Inflammatory macrophage (primary cell): Measurements from ENCODE around the gene S100A7.

Source experiments
- DNase-seq, 2 donors: peaks; one replicate each; pipeline ENCODE4 v3.0.0-alpha.2; 2020 to 2022
- total RNA-seq, 18 experiments: gene quantifications; one replicate each; lab custom pipeline; 2026; ENCODE audit warnings: mixed read lengths in 6 of 18, inconsistent platforms in 2 of 18; lab: John Stamatoyannopoulos, UW

Gene S100A7
- total RNA-seq: 0 to 0.05 (median 0) reads per million in 18 experiments

DNA sequence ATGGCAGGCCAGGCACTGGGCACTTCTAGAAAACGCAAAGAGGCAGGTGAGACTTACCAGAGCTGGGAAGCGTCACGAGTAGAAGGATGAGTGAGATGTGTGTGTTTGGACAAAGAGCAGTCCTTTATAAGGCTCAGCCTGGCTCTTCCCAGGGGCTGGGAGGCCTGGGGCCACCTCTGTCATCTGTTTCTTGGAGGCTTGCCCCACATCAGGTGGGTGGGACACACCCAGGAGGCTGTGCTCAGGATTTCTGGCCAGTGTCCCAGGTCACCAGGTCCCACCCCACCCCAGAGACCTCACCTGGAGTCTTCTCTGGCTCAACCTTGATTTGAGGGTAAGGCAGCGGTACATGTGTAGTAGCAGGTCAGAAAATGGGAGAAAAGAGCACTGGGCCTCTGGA, at the start of gene S100A7:
Gene S100A7, minus strand, starts transcription at position 101 of the 400 bp plus-strand sequence. CDS start 1,638 bp downstream, outside the sequence.
- no peak for DNase-seq

DNA sequence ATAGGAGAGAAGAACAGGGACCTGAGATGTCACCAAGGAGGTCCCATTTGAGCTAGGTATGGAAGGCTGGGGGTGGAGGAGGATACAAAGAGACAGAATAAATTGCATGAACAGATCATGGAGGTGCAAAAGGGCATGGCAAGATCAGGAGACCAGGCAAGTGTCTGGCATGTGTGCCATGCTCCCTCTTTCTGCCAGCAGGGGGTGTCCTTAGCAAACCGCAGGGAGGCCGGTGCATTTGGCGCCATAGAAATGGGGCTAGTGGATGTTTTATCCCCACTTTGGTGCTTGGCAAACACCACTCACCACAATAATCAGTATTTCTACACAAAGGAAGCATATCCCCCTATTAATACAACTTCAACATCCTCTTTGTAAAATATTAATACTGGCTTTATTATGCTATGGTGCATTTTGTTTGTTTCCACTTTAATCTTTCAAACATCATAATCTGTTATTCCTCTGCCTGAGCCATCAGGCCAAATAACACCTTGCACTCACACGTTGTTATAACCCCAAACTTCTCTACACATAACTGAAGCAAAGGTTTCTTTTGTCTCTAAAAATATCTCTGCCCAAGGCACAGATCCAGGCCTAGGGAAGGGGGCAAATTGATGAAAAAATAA, 49.4 kb upstream of the S100A7 start:
- DNase-seq: peak; percentile 49 to 54

DNA sequence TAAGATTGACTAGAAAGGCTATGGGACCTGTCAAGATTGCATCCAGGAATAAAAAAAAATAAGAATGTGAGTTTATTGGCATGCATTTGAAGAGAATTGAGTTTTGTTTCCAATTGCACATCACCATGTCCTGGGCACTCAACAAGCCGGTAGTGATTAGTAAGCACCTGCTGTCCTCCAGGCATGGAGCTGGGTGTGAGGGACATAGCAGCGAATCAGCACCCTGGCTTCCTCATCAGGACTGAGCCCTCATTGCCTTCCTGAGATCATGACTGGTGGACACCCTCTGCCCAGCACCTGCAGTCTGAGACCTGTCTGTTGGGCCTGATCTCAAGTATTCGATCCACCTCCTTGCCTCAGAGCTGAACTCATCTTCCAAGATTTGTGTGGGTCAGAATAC, 48.6 kb upstream of the S100A7 start:
- DNase-seq: no peak

DNA sequence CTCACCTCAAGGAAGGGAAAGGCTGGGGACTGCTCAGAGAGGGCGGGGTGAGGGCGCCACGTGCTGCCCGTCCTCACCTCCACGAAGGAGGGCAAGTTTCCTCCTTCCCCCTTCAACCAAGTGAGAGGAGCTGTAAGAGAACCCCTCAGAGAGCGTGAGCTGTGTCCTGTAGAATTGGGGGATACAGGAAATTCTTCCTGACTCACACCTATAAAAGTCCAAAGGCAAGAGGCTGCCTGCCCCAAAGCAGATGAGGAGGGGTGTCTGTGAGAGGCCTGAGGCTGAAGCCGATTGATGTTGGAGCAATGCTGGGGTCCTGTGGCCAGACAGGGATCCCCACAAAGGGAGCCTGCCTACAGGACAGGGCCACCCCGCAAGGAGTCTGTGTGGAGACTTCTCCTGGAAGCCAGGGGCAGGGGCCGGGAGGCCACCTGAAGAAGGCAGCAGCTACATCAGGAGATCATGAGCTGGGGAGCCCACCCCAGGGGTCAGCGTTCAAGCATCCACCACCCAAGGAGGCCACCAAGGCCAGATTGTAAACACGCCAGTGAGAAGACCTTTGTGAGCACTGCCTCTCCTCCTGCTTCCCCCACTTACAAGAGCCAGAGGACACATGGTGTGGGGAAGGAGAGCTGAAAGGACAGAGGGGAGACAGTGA, 47.6 kb upstream of the S100A7 start:
- DNase-seq: no peak

GRCh38 chr1:153506831-153507413, 46.5 kb upstream of the S100A7 start:
- no peak for DNase-seq

GRCh38 chr1:153506386-153506785, 45.9 kb upstream of the S100A7 start:
- DNase-seq: no peak

DNA sequence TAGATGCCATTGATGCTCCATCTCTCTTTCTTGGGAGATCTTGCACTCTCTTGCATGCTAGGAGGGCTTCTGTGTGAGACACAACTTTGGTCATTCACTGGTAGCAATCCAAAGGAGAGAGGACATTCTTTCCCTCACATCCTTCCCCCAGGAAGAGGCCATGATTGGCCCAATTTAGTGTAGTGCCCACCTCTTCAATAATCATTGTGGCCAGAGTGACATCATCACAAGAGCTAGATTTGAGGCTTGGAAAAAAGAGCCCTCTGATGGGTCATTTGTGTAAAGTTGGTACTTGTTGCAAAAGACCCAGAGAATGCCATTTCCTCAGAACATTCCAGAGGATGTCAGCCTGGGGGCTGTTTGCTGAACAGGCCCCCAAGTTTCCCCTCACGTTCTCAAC, 45.1 kb upstream of the S100A7 start:
- DNase-seq: no peak

GRCh38 chr1:153503766-153504165, 43.3 kb upstream of the S100A7 start:
- DNase-seq: no peak

DNA sequence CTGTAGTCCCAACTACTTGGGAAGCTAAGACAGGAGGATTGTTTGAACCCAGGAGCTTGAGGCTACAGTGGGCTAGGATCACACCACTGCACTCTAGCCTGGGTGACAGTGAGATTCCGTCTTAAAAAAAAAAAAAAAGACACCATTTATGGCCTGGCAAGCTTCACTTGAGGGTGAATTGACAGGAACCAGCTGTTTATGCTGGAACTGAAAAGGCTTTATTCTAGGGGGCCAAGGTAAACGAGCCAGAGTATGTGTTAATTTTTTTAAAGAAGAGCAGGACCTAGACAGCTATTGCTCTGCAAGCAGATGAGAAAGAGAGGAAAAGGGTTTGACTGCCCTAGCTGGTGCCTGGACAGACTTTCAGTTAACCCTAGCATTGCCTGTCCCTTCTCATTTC, 38.3 kb upstream of the S100A7 start:
- no peak for DNase-seq

DNA sequence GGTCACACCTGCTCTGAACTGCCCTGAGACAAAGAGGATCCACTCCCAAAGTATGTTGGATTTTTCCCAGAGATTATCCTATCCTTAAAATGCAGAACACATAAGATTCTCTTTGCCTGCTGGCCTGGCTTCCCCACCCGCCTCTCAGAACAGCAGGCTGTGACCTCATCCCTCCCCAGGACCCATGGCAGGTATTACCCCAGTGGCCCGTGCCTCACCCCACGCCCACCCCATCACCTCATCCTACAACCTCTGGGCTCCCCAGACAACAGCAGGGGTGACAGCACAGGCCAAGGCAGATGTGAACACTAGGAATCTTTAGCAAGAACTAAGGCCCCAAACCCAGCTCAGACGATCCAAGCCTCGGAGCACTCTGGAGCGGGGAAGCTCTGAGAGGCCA, 35.1 kb upstream of the S100A7 start:
- DNase-seq: no peak

DNA sequence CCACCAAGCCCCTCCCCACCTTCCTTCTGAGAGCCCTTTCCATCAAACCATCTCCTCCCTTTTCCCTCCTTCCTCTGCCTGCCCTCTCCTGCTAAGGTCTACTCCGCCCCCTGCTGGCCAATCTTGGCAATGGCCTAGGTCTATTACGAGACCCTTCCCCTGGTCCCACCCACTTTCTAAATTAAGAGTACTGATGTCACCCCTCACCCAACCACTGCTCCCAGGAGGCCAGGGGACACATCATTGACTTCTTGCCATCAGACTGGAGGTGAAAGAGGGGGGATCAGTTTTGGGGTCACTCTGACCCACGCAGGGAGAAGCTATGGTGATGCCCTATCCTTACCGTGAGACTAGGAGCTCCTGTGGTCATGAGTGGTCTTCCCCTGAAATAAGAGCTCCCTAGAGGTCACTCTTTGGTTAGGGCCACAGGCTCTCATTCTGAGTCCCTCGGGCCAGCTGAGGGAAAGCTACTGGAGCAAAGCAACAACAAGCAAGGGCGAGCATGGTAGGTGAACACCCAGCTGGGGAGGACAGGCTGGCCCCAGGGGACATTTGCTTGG, 34.6 kb upstream of the S100A7 start:
- DNase-seq: peak; percentile 48 to 57

GRCh38 chr1:153493343-153493960, 33.0 kb upstream of the S100A7 start:
- no peak for DNase-seq

DNA sequence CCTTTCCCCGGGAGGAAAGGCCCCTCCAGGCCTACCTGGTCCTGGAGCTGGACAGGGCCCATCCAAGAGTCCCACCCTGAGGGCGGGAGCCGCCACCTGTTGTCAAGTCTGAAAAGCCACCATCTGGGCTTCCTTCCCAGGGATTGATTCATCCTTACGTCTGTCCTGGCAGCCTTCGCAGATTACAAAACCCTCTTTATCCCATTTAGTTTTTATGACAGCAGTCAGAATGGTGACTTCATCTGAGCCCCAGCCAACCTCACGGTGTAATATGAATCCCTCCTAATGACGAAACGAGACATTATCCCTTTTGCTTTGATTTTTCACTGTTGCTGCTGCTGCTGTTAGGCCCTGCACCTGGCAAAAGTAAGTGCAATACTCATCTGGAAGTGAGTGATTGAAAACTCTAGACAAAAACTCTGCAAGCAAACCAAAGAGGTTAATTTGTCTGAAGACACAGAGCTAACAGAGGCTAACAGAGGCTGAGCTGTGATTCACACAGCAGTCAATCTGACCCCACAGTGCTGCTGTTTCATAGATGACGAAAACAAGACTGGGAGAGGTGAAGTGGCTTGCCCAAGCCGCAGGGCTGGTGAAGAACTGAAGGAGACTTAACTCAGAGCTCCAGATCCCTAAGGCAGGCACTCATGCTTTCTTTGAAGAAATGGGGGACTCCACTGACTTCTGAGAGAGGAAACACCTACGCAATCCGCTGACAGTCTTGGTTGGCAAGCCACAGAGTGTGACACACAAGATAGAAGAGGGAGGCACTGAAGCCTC, 30.0 kb upstream of the S100A7 start:
- peak; percentile 56 to 74 for DNase-seq

- DNase-seq: no peak
Observed at GRCh38 chr1:153488731-153489130, 28.3 kb upstream of the S100A7 start.

DNA sequence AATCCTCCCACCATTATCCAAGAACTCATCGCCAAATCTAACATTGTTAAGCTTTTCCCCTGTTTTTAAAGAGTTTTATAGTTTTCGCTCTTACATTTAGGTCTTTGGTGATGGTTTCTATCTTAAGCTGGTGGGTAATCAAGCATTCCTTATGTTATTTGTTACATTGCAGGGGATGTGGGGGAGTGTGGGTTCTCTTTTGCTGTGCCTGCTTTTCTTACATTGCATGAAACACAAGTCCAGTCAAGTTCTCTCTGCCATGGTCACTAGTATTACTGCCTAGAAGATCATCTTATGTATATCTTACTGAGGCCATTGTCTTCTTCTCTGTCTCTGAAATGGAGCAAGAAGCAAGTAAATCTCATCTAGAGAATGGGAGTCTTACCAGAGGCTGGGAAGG, 27.3 kb upstream of the S100A7 start:
- no peak for DNase-seq

GRCh38 chr1:153485863-153486262, 25.4 kb upstream of the S100A7 start:
- DNase-seq: no peak

DNA sequence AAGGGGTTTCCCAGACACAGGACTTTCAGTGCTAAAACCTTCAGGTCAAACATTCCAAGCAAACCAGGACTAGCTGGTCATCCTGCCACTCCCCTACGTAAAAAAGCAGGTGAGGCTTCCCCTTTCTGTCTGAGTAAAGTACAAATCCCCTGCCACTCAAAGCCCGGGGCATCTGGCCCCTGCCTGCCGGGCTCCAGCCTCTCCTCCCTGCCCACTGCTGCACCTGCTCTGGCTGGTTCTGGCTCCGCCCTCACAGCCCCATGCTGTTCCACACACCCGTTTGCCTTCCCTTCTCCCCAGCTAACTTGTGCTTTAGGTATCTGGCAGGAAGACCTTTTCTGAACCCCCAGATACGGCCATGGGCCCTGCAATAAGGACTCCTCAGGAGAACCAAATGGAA, 23.3 kb upstream of the S100A7 start:
- no peak for DNase-seq

DNA sequence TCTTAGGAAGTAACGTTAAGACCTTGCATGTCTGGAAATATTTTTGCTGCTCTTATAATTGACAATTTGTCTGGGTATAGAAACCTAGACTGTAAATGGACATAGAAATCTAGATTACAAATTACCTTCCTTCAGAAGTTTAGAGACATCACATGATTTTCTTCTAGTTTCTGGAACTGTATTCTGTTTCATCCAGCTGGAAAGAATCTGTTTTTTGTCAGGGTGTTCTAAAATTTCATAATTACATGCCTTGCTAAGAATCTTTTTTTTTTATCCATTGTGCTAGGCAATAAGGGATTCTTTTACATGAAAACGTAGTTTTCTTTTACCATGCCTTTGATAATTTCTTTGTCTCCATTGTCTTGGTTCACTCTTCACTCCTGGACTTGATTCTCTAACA, 20.7 kb upstream of the S100A7 start:
- no peak for DNase-seq

DNA sequence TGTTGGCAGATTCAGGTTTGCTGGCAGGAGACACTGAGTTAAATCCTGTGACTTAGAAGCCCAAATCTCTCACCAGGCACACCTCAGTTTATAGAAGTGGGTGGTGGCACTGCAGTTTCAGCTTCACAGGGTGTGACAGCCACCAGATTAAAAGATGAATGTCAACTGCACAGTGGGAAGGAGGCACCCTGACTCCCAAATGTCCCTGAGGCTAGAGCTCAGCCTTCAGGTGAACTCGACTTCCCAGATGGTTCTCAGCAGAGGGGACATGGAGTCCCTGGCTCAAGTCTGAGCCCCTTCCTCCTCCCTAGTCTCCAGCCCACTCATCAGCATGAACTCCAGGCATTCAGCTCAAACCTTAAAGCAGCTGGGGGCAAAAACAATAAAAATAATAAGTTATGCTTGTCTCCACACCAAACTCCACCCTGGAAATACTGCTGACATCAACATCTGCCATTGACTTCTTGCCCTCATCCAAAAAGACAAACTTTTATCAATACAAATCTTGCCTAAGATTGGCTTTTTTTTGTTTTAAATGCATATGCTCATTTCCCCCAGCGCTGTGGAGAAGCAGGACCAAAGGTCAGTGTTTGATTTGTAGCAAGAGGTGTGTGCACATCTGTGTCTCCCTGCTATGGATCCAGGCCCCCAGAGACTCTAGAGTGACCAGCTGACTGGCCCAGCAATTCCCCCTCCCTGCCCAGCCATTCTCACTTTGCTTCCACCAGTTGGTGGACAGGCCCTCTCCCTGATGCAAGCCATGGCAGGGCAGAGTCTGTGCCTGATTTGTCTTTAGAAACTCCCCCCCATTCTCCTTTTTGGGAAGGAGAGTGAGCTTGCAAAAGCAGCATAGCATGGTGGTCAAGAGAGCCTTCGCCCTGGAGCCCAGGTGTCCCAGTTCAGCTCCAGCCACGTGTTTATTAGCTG, 18.5 kb upstream of the S100A7 start:
- DNase-seq: no peak

GRCh38 chr1:153478047-153478691, 17.7 kb upstream of the S100A7 start:
- no peak for DNase-seq
